Raji (cell line): ENCODE measurements around the gene CIDEA.

ENCODE experiments used
- POLR2A ChIP-seq: IDR thresholded peaks from 2 replicates; pipeline ENCODE4 v1.6.1; 2011; ENCODE audit warnings: low read depth, low read length, control low read depth; ENCODE audit not compliant: insufficient read depth

The CIDEA gene

GRCh38 chr18:12248926-12249720 lies 5.0 kb upstream of the CIDEA start:
- TF ChIP-seq POLR2A = no peak

- no peak for TF ChIP-seq POLR2A
Observed at GRCh38 chr18:12251311-12251710, 2.9 kb upstream of the CIDEA start.

- no peak for TF ChIP-seq POLR2A
Observed at GRCh38 chr18:12252061-12252460, 2.1 kb upstream of the CIDEA start.

- no peak for TF ChIP-seq POLR2A
Observed at GRCh38 chr18:12253027-12253426, 1.1 kb upstream of the CIDEA start.

- no peak for TF ChIP-seq POLR2A
Observed at GRCh38 chr18:12253663-12254135, 462 bp upstream of the CIDEA start.

- no peak for TF ChIP-seq POLR2A
Observed at GRCh38 chr18:12254820-12255511, 805 bp downstream of the CIDEA start.

GRCh38 chr18:12255626-12256026 lies 1.5 kb downstream of the CIDEA start:
- no peak for TF ChIP-seq POLR2A

GRCh38 chr18:12256951-12257350 lies 2.8 kb downstream of the CIDEA start:
- no peak for TF ChIP-seq POLR2A

GRCh38 chr18:12257996-12258718 lies 4.0 kb downstream of the CIDEA start:
- TF ChIP-seq POLR2A = no peak

GRCh38 chr18:12258719-12259705 lies 4.9 kb downstream of the CIDEA start:
- no peak for TF ChIP-seq POLR2A

GRCh38 chr18:12262748-12263147 lies 8.6 kb downstream of the CIDEA start:
- no peak for TF ChIP-seq POLR2A

- TF ChIP-seq POLR2A = no peak
Observed at GRCh38 chr18:12264864-12265263, 10.7 kb downstream of the CIDEA start.

- no peak for TF ChIP-seq POLR2A
Observed at GRCh38 chr18:12271376-12272235, 17.4 kb downstream of the CIDEA start.

- no peak for TF ChIP-seq POLR2A
Observed at GRCh38 chr18:12274793-12275192, 20.6 kb downstream of the CIDEA start.
